ENCODE results near the gene GLDC. TPM values are rescaled to one million over a fixed set of nuclear protein-coding genes. Genes with fewer than 3 reads are reported as not detected.
"Not testable (repeated sequence)": the region's sequence is repeated elsewhere in the genome, so short reads cannot be mapped to it uniquely, and the experiment has no call there.

The GLDC gene
- total RNA-seq, 1 experiment from 2014 or later = 1.5 TPM

DNA sequence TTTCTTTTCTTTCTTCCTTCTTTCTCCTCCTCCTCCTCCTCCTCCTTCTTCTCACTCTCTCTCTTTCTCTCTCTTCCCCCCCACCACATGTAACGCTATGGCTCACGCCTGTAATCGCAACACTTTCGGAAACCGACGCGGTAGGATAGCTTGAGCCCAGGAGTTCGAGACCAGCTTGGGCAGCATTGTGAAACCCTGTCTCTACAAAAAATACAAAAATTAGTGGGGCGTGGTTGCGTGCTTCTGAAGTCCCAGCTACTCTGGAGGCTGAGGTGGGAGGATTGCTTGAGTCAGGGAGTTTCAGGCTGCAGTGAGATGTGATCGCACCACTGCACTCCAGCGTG lies 736 bp upstream of the GLDC start:
- BruUV-seq (replicated peaks) = no TSS peak
- no peaks in the 10 kb centered on the region for H3K79me2 ChIP-seq (ENCODE audit: low read depth)
- TF ChIP-seq, protein P1, sequence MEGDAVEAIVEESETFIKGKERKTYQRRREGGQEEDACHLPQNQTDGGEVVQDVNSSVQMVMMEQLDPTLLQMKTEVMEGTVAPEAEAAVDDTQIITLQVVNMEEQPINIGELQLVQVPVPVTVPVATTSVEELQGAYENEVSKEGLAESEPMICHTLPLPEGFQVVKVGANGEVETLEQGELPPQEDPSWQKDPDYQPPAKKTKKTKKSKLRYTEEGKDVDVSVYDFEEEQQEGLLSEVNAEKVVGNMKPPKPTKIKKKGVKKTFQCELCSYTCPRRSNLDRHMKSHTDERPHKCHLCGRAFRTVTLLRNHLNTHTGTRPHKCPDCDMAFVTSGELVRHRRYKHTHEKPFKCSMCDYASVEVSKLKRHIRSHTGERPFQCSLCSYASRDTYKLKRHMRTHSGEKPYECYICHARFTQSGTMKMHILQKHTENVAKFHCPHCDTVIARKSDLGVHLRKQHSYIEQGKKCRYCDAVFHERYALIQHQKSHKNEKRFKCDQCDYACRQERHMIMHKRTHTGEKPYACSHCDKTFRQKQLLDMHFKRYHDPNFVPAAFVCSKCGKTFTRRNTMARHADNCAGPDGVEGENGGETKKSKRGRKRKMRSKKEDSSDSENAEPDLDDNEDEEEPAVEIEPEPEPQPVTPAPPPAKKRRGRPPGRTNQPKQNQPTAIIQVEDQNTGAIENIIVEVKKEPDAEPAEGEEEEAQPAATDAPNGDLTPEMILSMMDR (conservative IDR thresholded peaks at IDR 0.05) = no peak
- TF ChIP-seq EZH2 (IDR thresholded peaks at IDR 0.05; ENCODE audit: low read depth) = no peak
- ChIA-PET CTCF (no interaction called here), POLR2A (ENCODE audit: unreplicated experiment) (no interaction called here)
- peak overlapping the region; percentile 70 for H2AFZ ChIP-seq
- peak overlapping the region; percentile 50 for H3K4me3 ChIP-seq
- H3K9me2 ChIP-seq (ENCODE audit: insufficient read depth) = no peaks in the 10 kb centered on the region
- no peaks in the 10 kb centered on the region for H4K20me1 ChIP-seq (ENCODE audit: insufficient read depth)
- intact Hi-C loops (cut with micrococcal nuclease; ENCODE audit: unreplicated experiment) = no loop called here
- H3K9me3 ChIP-seq (ENCODE audit: insufficient read depth, low read depth) = no peaks in the 10 kb centered on the region
- H3K4me2 ChIP-seq = peak overlapping the region; percentile 65
- no peak overlapping the region for H3K27ac ChIP-seq
- peaks cover 10% of the 10 kb centered on the region for H3K4me1 ChIP-seq (replicated peaks; ENCODE audit: insufficient read depth)
- DNase-seq = no peak
- H3K36me3 ChIP-seq (ENCODE audit: low read depth) = no peaks in the 10 kb centered on the region
- peaks cover 5% of the 10 kb centered on the region; the same call in 1 of the 2 replicates for H3F3A ChIP-seq (ENCODE audit: insufficient read depth, low read depth)
- H3K27me3 ChIP-seq (ENCODE audit: insufficient read depth, low read depth) = no peaks in the 10 kb centered on the region

DNA sequence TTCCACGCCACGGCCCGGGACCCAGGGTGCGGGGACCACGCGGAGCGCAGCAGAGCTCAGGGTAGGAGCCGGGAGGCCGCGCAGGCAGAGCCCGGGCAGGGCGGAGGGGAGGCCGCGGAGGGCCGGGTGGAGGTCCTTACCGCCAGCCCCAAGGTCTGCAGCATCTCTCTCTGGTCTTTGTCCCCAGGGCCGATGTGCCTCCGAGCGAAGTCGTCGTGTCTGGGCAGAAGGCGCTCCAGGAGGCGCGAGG lies 499 bp downstream of the GLDC start:
- H4K20me1 ChIP-seq (ENCODE audit: insufficient read depth); H3K9me2 ChIP-seq (ENCODE audit: insufficient read depth); H3K36me3 ChIP-seq (ENCODE audit: low read depth); H3K4me3 ChIP-seq; DNase-seq; BruUV-seq (replicated peaks); H2AFZ ChIP-seq; CTCF ChIA-PET; H3F3A ChIP-seq (ENCODE audit: insufficient read depth, low read depth); H3K4me2 ChIP-seq; H3K79me2 ChIP-seq (ENCODE audit: low read depth); H3K27me3 ChIP-seq (ENCODE audit: insufficient read depth, low read depth); intact Hi-C loops (cut with micrococcal nuclease; ENCODE audit: unreplicated experiment); H3K9me3 ChIP-seq (ENCODE audit: insufficient read depth, low read depth); H3K27ac ChIP-seq; POLR2A ChIA-PET (ENCODE audit: unreplicated experiment): not testable (repeated sequence)
- H3K4me1 ChIP-seq (replicated peaks; ENCODE audit: insufficient read depth) = peaks cover 10% of the 10 kb centered on the region

DNA sequence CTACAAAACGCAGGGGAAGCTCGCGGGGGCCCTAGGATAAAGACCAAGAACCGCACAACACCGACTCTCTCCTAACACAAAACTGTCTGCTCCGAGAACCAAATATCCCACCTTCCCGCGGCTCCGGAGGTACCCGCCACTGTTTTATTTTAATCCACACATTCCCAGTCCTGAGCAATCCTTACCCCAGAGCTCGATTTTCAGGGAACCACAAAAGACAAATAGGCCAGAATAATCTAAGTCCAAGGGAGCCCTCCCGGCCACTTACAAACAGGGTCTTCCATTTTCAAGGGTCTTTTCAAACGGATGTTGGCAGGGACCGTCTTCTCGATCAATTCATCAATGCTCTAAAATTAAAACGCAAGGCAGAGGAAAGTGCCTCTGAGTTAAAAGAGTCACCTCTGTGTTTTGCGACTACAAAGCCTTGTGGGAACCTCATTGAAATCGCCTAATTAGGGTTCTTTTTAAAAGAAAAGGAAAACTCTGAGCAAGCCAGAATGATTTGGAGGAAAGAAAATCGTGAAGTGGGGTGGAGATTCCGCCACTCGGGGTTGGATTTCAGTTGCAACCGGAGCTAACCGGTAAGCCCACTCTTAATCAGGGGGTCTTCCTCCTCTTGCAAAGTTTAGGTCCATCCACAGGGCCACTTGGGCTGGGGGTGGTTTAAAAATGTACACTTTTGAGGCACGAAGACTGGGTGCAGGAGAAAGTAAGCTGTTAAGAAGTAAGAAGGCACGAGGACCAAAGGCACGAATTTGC lies 1.0 kb downstream of the GLDC start:
- Histone ChIP-seq H3K36me3 (ENCODE audit: low read depth) (no peaks in the 10 kb centered on the region), H2AFZ (no peak overlapping the region), H3K4me3 (no peak overlapping the region), H4K20me1 (ENCODE audit: insufficient read depth) (no peaks in the 10 kb centered on the region), H3K4me1 (replicated peaks; ENCODE audit: insufficient read depth) (peaks cover 10% of the 10 kb centered on the region), H3K4me2 (no peak overlapping the region), H3K27me3 (ENCODE audit: insufficient read depth, low read depth) (no peaks in the 10 kb centered on the region), H3K27ac (no peak overlapping the region), H3K9me2 (ENCODE audit: insufficient read depth) (no peaks in the 10 kb centered on the region), H3F3A (ENCODE audit: insufficient read depth, low read depth) (peaks cover 5% of the 10 kb centered on the region; the same call in 1 of the 2 replicates), H3K79me2 (ENCODE audit: low read depth) (no peaks in the 10 kb centered on the region), H3K9me3 (ENCODE audit: insufficient read depth, low read depth) (no peaks in the 10 kb centered on the region)
- BruUV-seq (replicated peaks) = no TSS peak
- intact Hi-C loops (cut with micrococcal nuclease; ENCODE audit: unreplicated experiment) = no loop called here
- TF ChIP-seq, protein P1 (conservative IDR thresholded peaks at IDR 0.05) = no peak
- TF ChIP-seq EZH2 (IDR thresholded peaks at IDR 0.05; ENCODE audit: low read depth) = no peak
- ChIA-PET POLR2A (ENCODE audit: unreplicated experiment) (no interaction called here), CTCF (no interaction called here)
- no peak for DNase-seq

DNA sequence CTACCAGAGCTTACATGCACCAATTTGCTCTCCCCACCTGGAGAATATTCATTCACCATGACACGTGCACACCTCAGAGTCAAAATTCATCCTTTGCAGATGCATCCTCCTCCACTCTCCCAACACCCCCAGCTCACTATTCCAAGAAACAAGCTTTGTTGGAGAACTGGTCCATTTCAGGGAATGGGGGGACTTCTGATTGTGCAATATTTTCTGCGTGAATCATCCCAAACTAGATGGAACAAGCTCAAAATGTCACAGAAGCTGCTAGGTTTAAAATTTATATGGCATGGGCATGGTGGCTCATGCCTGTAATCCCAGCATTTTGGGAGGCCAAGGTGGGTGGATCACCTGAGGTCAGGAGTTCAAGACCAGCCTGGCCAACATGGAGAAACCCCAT lies 3.6 kb downstream of the GLDC start:
- CTCF ChIA-PET = no interaction called here
- intact Hi-C loops (cut with micrococcal nuclease; ENCODE audit: unreplicated experiment) = no loop called here

More for the DNA sequence above, 3.6 kb downstream of the GLDC start:
- Histone ChIP-seq H3K9me2 (ENCODE audit: insufficient read depth) (no peaks in the 10 kb centered on the region), H3K9me3 (ENCODE audit: insufficient read depth, low read depth) (no peaks in the 10 kb centered on the region), H3K4me1 (replicated peaks; ENCODE audit: insufficient read depth) (no peaks in the 10 kb centered on the region), H4K20me1 (ENCODE audit: insufficient read depth) (no peaks in the 10 kb centered on the region), H3K27me3 (ENCODE audit: insufficient read depth, low read depth) (no peaks in the 10 kb centered on the region), H3K4me3 (no peak overlapping the region), H3K27ac (no peak overlapping the region), H3K4me2 (no peak overlapping the region), H2AFZ (no peak overlapping the region), H3F3A (ENCODE audit: insufficient read depth, low read depth) (no peaks in the 10 kb centered on the region), H3K36me3 (ENCODE audit: low read depth) (no peaks in the 10 kb centered on the region), H3K79me2 (ENCODE audit: low read depth) (no peaks in the 10 kb centered on the region)
- TF ChIP-seq, protein P1 (conservative IDR thresholded peaks at IDR 0.05) = no peak
- TF ChIP-seq EZH2 (IDR thresholded peaks at IDR 0.05; ENCODE audit: low read depth) = no peak
- POLR2A ChIA-PET (ENCODE audit: unreplicated experiment) = no interaction called here
- no TSS peak for BruUV-seq (replicated peaks)
- DNase-seq = no peak
